ENCODE measurements around the gene SPINK9.

- no peak for TF ChIP-seq POLR2A (IDR thresholded peaks at IDR 0.05)
- TF ChIP-seq CTCF (IDR thresholded peaks at IDR 0.05) = no peak
Measured at GRCh38 chr5:148386041-148386440, 50.7 kb downstream of the SPINK9 start.
